Activated CD8-positive, alpha-beta memory T cell treated with anti-CD3 and anti-CD28 coated beads, Interleukin-2, amount 10 ng/mL, durations not matched to agents 7 days and 5 days (primary cell): Measurements from ENCODE around the gene GPR141. TPM values are rescaled to one million over a fixed set of nuclear protein-coding genes. Genes with fewer than 3 reads are reported as not detected.
"Not testable (repeated sequence)": the region's sequence is repeated elsewhere in the genome, so short reads cannot be mapped to it uniquely, and the experiment has no call there.

ENCODE experiments used
- ATAC-seq: fragments of 150-1000 bp; cut with Tn5 transposase; one replicate; pipeline ENCODE4 v1.10.0; 2021; ENCODE audit warnings: moderate library complexity
- CTCF ChIA-PET: fragments of 350-600 bp; sonication (Branson Sonifier 250); formaldehyde crosslinking; loops from one replicate; lab custom pipeline; 2021; ENCODE audit warnings: antibody characterized with exemption; lab: Charles Lee
- DNase-seq: peaks from one replicate; pipeline ENCODE4 v3.0.0-alpha.2; 2020
- H3K27ac Mint-ChIP-seq: one replicate; pipeline ENCODE4 v1.8.0; 2021; ENCODE audit warnings: mild to moderate bottlenecking, mixed read lengths
- H3K27me3 Mint-ChIP-seq: one replicate; pipeline ENCODE4 v1.8.0; 2021; ENCODE audit warnings: mixed read lengths
- H3K36me3 Mint-ChIP-seq: one replicate; pipeline ENCODE4 v1.8.0; 2021; ENCODE audit warnings: mild to moderate bottlenecking, mixed read lengths
- H3K4me1 Mint-ChIP-seq: one replicate; pipeline ENCODE4 v1.8.0; 2021; ENCODE audit warnings: mixed read lengths
- H3K4me3 Mint-ChIP-seq: one replicate; pipeline ENCODE4 v1.8.0; 2021; ENCODE audit warnings: mild to moderate bottlenecking, moderate library complexity, mixed read lengths
- H3K9me3 Mint-ChIP-seq: one replicate; pipeline ENCODE4 v1.8.0; 2022; ENCODE audit warnings: low read depth, mixed read lengths
- total RNA-seq, 2 experiments: library from RNA; stranded (reverse); gene quantifications; one replicate each; pipeline ENCODE4 v1.2.3, GENCODE V29; 2021

GPR141 gene
- total RNA-seq, 2 experiments from 2014 or later = 0.30 TPM; not detected in 1

DNA sequence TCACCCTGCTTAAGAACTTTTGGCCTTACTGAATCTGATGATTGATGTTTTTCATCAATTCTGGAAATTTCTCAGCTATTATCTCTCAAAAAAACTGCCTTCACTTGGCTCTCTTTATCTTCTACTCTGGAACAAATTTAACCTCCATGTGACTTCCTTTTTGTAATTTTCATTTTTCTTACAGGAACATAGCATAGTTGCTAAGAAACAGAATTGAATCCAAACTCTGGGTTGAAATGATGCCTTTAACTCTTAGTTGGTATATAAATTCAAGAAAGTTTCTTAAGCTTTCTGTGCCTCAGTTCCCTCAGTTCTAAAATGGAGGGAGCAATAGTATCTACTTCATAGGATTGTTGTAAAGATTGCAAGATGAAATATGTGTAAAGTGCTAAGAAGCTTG lies 19.8 kb downstream of the GPR141 start:
- no peaks in the 10 kb centered on the region for H3K4me1 Mint-ChIP-seq
- DNase-seq = no peak
- H3K9me3 Mint-ChIP-seq = no peaks in the 10 kb centered on the region
- H3K36me3 Mint-ChIP-seq = no peaks in the 10 kb centered on the region
- CTCF ChIA-PET = interaction anchor here (0.7 kb wide), 1 partner anchor 9 kb away, joined by 3 read pairs; no protein-coding TSS in a partner anchor
- H3K27me3 Mint-ChIP-seq = peaks cover 11% of the 10 kb centered on the region
- H3K4me3 Mint-ChIP-seq = no peak overlapping the region
- no peak for ATAC-seq
- H3K27ac Mint-ChIP-seq = no peak overlapping the region

DNA sequence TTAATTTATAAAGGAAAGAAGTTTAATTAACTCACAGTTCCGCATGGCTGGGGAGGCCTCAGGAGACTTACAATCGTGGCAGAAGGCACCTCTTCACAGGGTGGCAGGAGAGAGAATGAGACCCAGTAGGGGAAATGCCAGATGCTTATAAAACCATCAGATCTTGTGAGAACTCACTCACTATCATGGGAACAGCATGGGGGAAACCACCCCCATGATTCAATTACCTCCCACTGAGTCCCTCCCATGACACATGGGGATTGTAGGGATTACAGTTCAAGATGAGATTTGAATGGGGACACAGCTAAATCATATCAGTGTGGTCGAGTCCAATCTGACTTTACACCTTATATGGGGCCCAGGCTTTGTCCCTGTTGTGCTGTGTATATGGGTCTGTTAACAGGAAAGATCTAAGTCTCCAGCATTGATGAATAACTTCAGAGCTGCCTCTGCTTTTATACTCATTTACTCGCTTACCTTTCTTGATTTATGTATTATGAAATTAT lies 20.8 kb downstream of the GPR141 start:
- CTCF ChIA-PET, ATAC-seq, H3K27ac Mint-ChIP-seq, DNase-seq, H3K4me3 Mint-ChIP-seq, H3K36me3 Mint-ChIP-seq, H3K4me1 Mint-ChIP-seq, H3K9me3 Mint-ChIP-seq: not testable (repeated sequence)
- H3K27me3 Mint-ChIP-seq = peaks cover 11% of the 10 kb centered on the region

DNA sequence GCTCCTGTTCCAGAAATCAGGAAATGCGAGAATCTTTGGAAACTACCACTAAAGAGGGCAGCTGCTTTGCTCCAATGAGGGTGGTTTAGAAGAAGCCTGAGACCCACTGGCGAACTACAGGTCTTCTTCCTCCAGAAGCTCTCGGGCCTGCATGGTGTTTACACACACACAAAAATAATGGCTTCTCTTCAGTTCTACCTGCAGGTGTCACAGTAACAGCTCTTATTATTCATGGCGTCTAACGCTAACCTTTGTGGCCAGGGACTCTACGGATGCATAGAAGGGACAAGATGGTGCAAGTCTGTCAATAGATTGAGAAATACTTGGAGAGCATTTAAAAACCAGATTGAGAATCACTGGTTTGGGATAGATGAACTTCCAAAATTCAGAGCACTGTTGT lies 22.4 kb downstream of the GPR141 start:
- peaks cover 7% of the 10 kb centered on the region for H3K4me1 Mint-ChIP-seq
- no peak overlapping the region for H3K4me3 Mint-ChIP-seq
- H3K36me3 Mint-ChIP-seq = no peaks in the 10 kb centered on the region
- ATAC-seq (no peak), DNase-seq (no peak)
- H3K9me3 Mint-ChIP-seq = no peaks in the 10 kb centered on the region
- no peak overlapping the region for H3K27ac Mint-ChIP-seq
- H3K27me3 Mint-ChIP-seq = peaks cover 11% of the 10 kb centered on the region
- CTCF ChIA-PET = no interaction called here

DNA sequence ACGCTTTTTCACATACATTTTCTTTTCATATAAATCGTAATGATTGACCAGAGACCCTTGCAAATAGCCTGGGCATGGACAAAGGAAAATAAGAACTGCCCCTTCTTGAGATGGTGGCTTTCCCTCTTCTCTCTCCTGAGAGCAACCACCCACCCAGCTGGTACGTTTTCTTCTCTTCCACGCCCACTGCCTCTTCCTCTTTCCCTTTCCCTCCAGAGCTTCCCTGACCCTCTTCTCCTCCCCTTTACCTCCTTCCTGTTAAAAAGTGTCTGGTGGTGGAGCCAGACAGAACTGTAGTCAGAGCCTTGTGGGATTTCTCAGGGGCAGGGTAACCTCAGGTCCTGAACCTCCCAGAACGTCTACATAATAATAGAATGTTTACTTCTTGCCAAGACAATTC lies 23.2 kb downstream of the GPR141 start:
- ATAC-seq (no peak), DNase-seq (no peak)
- H3K27ac Mint-ChIP-seq = no peak overlapping the region
- no peaks in the 10 kb centered on the region for H3K36me3 Mint-ChIP-seq
- H3K27me3 Mint-ChIP-seq = peaks cover 11% of the 10 kb centered on the region
- H3K9me3 Mint-ChIP-seq = no peaks in the 10 kb centered on the region
- peaks cover 7% of the 10 kb centered on the region for H3K4me1 Mint-ChIP-seq
- CTCF ChIA-PET = no interaction called here
- no peak overlapping the region for H3K4me3 Mint-ChIP-seq

DNA sequence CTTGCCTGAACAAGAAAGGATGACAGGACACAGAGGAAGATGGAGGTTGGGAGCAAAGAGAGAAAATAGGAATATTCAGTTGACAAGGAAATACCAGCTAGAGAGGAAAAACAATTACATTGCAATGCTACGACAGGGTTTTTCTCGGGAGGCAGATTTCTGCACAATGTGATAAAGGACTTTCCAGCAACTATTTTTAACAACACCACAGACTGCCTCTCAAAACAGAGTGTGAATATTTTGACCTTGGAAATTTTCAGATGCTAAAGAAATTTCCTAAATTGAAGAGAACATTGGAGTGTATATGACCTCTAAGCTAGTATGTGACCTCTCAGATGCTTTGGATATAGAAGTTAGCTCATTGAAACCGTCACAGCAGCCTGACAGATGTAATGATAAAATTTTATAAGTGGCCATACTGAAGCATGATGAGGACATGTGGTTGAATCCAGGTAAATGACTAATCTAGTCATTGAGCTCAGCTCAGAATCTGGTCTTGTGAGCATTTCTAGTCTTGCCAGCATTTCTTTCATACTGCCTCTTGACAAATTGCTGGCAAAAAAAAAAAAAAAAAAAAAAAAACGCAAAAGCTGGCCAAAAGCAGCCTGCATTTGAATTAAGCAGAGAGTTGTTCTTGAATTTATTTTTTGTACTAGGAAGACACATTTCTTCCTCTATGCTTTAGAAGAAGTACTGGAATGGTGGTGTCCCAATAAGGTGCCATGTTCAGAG lies 24.4 kb downstream of the GPR141 start:
- Mint-ChIP-seq H3K4me1 (peaks cover 7% of the 10 kb centered on the region), H3K4me3 (no peak overlapping the region), H3K9me3 (no peaks in the 10 kb centered on the region), H3K27me3 (peaks cover 10% of the 10 kb centered on the region), H3K27ac (no peak overlapping the region), H3K36me3 (no peaks in the 10 kb centered on the region)
- DNase-seq (no peak), ATAC-seq (no peak)
- CTCF ChIA-PET = no interaction called here

DNA sequence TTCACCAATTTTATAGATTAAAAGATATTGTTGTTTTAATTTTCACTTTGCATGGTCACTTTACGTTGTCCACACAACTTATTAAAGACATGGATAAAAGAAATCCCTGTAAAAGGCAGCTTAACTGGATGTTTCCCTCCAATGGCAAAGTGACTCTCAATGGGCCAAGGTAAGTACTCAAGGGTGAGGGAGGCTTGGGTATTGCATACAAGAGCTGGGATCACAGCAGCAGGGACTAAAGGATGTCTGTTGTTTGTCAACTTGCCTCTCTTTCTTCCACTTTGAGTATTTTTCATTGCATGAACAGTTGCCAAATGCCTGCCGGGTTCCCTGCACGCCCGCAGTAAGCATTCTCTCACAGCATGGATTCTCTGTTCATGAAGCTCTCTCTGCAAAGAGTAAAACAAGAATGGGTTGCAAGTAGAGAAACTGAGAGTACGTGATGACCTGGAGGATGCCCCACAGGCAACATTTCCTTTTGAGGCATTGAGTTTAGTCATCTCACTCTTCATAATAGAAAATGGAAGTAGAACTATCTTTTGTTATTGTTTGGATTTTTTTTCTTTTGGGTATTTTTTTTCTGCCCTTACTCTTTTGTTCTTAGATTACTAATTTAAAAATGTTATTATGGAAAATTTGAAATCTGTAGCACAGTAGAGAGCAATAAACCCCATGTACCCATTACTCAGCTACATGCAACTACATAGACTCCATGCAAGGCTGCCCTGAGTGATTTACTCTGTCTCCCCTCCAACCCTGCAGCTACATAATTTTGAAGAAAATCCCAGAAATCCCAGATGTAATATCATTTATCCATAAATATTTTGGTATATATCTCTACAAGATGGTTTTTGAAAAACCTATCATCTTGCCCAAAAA lies 26.3 kb downstream of the GPR141 start:
- CTCF ChIA-PET = no interaction called here
- Mint-ChIP-seq H3K4me3 (no peak overlapping the region), H3K9me3 (no peaks in the 10 kb centered on the region), H3K27ac (no peak overlapping the region), H3K27me3 (peaks cover 5% of the 10 kb centered on the region), H3K4me1 (peaks cover 7% of the 10 kb centered on the region), H3K36me3 (no peaks in the 10 kb centered on the region)
- ATAC-seq = peak; percentile 76
- no peak for DNase-seq

DNA sequence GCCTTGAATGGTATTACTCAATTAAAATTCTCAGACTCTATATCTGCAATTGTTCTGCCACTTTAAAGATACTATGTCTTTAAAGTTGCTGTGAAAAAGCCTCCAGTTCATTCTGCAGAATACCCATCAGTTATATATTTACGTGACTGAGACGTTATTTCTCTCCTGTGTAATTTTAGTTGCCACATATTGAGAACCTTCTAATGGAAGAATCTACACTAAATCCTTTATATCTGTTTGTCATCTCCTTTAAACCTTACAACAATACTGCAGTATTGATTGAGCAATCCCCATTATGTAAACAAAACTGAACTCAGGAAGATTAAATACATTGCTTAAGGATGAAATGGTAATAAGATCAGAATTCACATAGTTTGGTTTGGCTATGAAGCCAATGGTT lies 30.0 kb downstream of the GPR141 start:
- Mint-ChIP-seq H3K4me1 (peaks cover 7% of the 10 kb centered on the region), H3K9me3 (no peaks in the 10 kb centered on the region)

DNA sequence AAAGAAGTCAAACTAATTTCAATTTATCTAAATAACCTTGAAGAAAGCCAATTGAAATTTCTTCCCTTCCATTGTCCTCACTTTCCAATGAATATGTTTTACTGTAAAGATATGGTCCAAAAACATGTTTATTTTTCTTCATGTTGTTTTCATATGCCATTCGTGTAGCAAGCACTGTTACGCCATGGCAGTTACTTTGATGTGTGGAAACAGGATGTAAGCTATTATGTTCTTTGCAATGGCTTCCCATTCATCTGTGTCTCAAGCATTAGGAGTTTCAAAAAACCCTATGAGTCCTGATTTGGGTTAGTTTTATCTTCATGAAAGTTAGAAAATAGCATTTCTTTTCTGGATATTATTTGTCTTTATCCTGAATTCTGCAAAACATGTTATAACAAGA lies 31.0 kb downstream of the GPR141 start:
- Mint-ChIP-seq H3K27ac (no peak overlapping the region), H3K27me3 (peaks cover 14% of the 10 kb centered on the region), H3K9me3 (no peaks in the 10 kb centered on the region), H3K4me3 (no peak overlapping the region), H3K36me3 (no peaks in the 10 kb centered on the region), H3K4me1 (peaks cover 12% of the 10 kb centered on the region)
- DNase-seq = no peak
- CTCF ChIA-PET = no interaction called here
- no peak for ATAC-seq

More for the DNA sequence above, 30.0 kb downstream of the GPR141 start:
- H3K36me3 Mint-ChIP-seq = no peaks in the 10 kb centered on the region
- no peak for ATAC-seq
- H3K27me3 Mint-ChIP-seq = peaks cover 10% of the 10 kb centered on the region
- no peak overlapping the region for H3K27ac Mint-ChIP-seq
- DNase-seq = no peak
- CTCF ChIA-PET = no interaction called here
- no peak overlapping the region for H3K4me3 Mint-ChIP-seq

DNA sequence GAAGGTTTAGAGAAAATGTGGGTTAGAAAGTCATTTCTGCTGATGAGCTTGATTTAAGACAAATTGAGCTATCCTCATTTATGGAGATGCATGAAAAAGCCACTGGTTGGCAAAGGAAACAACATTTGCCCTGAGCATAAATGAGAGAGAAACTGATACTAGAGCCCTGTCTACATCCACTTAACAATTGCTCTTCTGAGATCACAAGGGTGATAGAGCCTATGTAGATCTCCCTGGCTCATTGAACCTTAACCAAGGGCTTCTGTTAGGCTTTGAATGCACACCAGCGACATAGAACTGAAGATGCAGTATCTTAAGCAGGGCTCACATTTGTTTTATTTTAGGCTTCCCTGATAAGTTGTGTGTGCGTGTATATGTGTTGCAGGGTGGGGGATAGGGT lies 35.0 kb downstream of the GPR141 start:
- Mint-ChIP-seq H3K9me3 (no peaks in the 10 kb centered on the region), H3K36me3 (no peaks in the 10 kb centered on the region), H3K27me3 (peaks cover 15% of the 10 kb centered on the region), H3K4me1 (peaks cover 6% of the 10 kb centered on the region), H3K27ac (no peak overlapping the region), H3K4me3 (no peak overlapping the region)
- CTCF ChIA-PET = no interaction called here
- ATAC-seq (no peak), DNase-seq (no peak)

DNA sequence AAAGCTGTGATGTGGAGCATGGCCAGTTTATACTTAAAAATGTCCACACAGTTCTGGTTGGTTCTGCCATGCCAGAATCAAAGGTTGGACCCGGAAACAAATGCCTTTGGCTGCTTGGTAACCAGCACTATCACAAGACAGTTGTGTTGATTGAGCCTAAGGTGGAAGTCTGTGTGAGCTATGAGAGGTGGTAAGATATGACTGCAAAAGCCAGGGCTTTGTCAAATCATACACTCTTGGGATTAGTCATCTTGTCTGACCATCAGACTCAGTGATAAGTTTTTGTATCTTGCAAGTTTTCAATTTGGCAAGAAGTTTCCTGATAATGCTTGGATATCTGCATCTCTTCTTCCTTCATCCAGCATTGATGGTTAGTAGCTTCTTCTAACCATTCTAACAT lies 35.5 kb downstream of the GPR141 start:
- CTCF ChIA-PET = no interaction called here
- Mint-ChIP-seq H3K4me1 (peaks cover 6% of the 10 kb centered on the region), H3K27me3 (peaks cover 11% of the 10 kb centered on the region), H3K36me3 (no peaks in the 10 kb centered on the region), H3K27ac (no peak overlapping the region), H3K4me3 (no peak overlapping the region), H3K9me3 (no peaks in the 10 kb centered on the region)
- no peak for DNase-seq
- ATAC-seq = peak; percentile 58

DNA sequence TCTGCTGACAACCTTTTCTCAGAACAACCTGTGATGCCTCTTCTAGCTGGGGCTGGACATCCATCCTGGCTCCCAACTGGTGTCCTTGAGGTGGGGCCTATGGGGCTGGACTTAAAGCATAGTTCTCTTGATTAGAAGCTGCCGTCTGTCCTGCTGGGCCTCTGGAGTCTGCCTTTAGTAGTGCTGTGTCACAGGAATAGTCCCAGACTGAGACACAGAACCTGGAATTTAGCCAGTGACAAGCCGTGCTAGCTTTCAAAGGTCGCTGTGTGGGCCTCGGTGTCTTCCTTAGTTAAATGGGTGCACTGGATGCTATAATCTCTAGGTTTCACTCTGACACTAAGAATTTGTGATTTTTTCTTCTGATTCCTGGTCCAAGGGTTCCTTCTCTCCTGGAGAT lies 41.2 kb downstream of the GPR141 start:
- ATAC-seq (no peak), DNase-seq (no peak)
- Mint-ChIP-seq H3K36me3 (no peaks in the 10 kb centered on the region), H3K27me3 (peaks cover 21% of the 10 kb centered on the region), H3K27ac (no peak overlapping the region), H3K9me3 (no peaks in the 10 kb centered on the region), H3K4me1 (no peaks in the 10 kb centered on the region), H3K4me3 (no peak overlapping the region)
- CTCF ChIA-PET = no interaction called here

DNA sequence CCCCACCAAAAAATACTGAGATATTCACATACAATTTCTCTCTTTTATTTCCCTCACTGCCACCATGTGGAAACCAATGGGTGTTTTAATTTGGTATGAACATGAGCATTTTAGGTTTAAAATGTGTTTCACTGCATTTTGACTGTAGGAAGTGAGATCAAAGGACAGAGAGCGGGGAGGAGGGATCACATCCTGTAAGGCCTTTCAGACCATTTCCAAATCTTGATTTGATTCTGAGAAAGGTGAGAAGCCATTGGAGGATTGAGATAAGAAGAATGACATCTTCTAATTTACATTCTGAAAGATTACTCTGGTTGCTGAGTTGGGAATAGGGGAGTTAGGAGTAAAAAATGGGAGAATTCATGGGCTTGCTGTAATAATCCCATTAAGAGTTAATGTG lies 42.5 kb downstream of the GPR141 start:
- CTCF ChIA-PET = no interaction called here
- ATAC-seq (no peak), DNase-seq (no peak)
- H3K9me3 Mint-ChIP-seq = no peaks in the 10 kb centered on the region
- H3K4me1 Mint-ChIP-seq = no peaks in the 10 kb centered on the region
- no peaks in the 10 kb centered on the region for H3K36me3 Mint-ChIP-seq
- no peak overlapping the region for H3K27ac Mint-ChIP-seq
- H3K27me3 Mint-ChIP-seq = peaks cover 29% of the 10 kb centered on the region
- H3K4me3 Mint-ChIP-seq = no peak overlapping the region

DNA sequence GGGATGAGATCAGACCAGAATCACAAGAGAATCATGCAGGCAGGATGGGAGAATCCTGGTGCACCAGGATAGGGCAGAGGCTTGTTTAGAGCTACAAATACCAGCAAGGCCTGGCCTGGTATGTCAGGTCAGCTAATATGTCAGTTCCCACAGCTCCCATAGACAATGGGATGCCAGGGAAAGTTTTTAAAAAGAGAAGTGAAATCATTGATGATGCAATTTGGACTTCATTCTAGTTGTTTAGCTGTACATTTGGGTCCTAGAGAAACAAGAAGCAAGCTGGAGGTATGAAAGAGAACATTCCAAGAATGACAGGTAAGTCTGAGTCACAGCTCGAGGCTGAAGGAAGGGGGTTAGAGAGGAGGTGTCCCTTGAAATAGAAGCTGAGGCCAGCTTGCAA lies 45.2 kb downstream of the GPR141 start:
- Mint-ChIP-seq H3K4me1 (no peaks in the 10 kb centered on the region), H3K27ac (no peak overlapping the region), H3K36me3 (no peaks in the 10 kb centered on the region), H3K9me3 (no peaks in the 10 kb centered on the region), H3K27me3 (peaks cover 32% of the 10 kb centered on the region), H3K4me3 (no peak overlapping the region)
- CTCF ChIA-PET = no interaction called here
- DNase-seq (no peak), ATAC-seq (no peak)

DNA sequence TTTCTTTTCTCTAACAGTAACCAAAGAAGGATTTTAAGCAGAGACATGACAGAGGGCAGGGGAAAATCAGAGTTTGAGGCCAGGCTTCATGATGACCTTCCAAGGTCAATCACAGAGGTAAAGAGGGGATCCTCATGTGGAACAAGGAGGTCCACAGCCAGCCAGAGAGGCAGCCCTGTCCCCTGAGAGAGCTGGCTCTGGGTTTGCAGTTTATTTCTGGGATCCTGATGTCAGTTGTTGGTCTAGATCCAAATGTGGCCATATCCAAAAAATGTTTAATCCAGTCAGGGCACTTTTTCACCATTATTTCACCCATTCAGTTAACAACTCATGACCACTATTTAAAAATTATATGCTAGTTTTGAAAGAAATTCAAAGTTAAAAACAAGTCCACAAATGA lies 45.6 kb downstream of the GPR141 start:
- Mint-ChIP-seq H3K27me3 (peaks cover 32% of the 10 kb centered on the region), H3K4me1 (no peaks in the 10 kb centered on the region), H3K27ac (no peak overlapping the region), H3K4me3 (no peak overlapping the region), H3K9me3 (no peaks in the 10 kb centered on the region), H3K36me3 (no peaks in the 10 kb centered on the region)
- ATAC-seq = no peak
- no peak for DNase-seq
- CTCF ChIA-PET = no interaction called here
